ENCODE measurements around the gene RNF157.

- TF ChIP-seq CTCF (IDR thresholded peaks at IDR 0.05) (no peak), REST (IDR thresholded peaks at IDR 0.05; ENCODE audit: insufficient read depth in 1 of 2, low read depth in 2 of 2, low read length in 1 of 2) (no peak), TCF7L2 (IDR thresholded peaks at IDR 0.05; ENCODE audit: low read depth, low read length) (no peak), SIN3A (IDR thresholded peaks at IDR 0.05; ENCODE audit: borderline replicate concordance, insufficient read depth, low read depth, low read length) (no peak)
These were observed 144.3 kb downstream of the RNF157 start for GRCh38 chr17:76095943-76096342.

All from Panc1 (cell line).